HEK293 (cell line): Measurements from ENCODE around the gene MMP14.

Experiments used
- BCL11B ChIP-seq: fragments of 450-650 bp; formaldehyde crosslinking; IDR thresholded peaks from 2 replicates; pipeline ENCODE4 v1.5.1; 2016; ENCODE audit warnings: low read depth, missing biosample characterization, missing genetic modification characterization
- FEZF1 ChIP-seq: fragments of 450-650 bp; formaldehyde crosslinking; IDR thresholded peaks from 2 replicates; pipeline ENCODE4 v1.5.1; 2016; ENCODE audit warnings: missing biosample characterization, missing genetic modification characterization
- GFI1B ChIP-seq: fragments of 450-650 bp; formaldehyde crosslinking; IDR thresholded peaks from 2 replicates; pipeline ENCODE4 v1.5.1; 2016; ENCODE audit warnings: missing biosample characterization, missing genetic modification characterization
- HOXD13 ChIP-seq: sonication (generic); formaldehyde crosslinking; IDR thresholded peaks from 2 replicates; pipeline ENCODE4 v1.8.0; 2022; ENCODE audit warnings: missing genetic modification reagents, borderline replicate concordance
- KLF9 ChIP-seq: fragments of 450-650 bp; formaldehyde crosslinking; IDR thresholded peaks from 2 replicates; pipeline ENCODE4 v1.5.1; 2016; ENCODE audit warnings: missing biosample characterization, missing genetic modification characterization, low read depth
- MYNN ChIP-seq: fragments of 450-650 bp; formaldehyde crosslinking; IDR thresholded peaks from 2 replicates; pipeline ENCODE4 v1.5.1; 2016; ENCODE audit warnings: missing biosample characterization, missing genetic modification characterization, borderline replicate concordance
- SP7 ChIP-seq: fragments of 450-650 bp; formaldehyde crosslinking; IDR thresholded peaks from 2 replicates; pipeline ENCODE4 v1.5.1; 2016; ENCODE audit warnings: missing biosample characterization, missing genetic modification characterization
- ZBTB7A ChIP-seq: fragments of 450-650 bp; formaldehyde crosslinking; IDR thresholded peaks from 2 replicates; pipeline ENCODE4 v1.5.1; 2016; ENCODE audit warnings: low read depth, missing biosample characterization, missing genetic modification characterization
- ZNF121 ChIP-seq: fragments of 450-650 bp; formaldehyde crosslinking; IDR thresholded peaks from 2 replicates; pipeline ENCODE4 v1.5.1; 2016; ENCODE audit warnings: missing biosample characterization, missing genetic modification characterization
- ZNF140 ChIP-seq: fragments of 450-650 bp; formaldehyde crosslinking; IDR thresholded peaks from 2 replicates; pipeline ENCODE4 v1.5.1; 2016; ENCODE audit warnings: missing biosample characterization, missing genetic modification characterization
- ZNF155 ChIP-seq: fragments of 450-650 bp; formaldehyde crosslinking; IDR thresholded peaks from 2 replicates; pipeline ENCODE4 v1.5.1; 2016; ENCODE audit warnings: missing biosample characterization, missing genetic modification characterization
- ZNF169 ChIP-seq: fragments of 450-650 bp; formaldehyde crosslinking; IDR thresholded peaks from 2 replicates; pipeline ENCODE4 v1.5.1; 2016; ENCODE audit warnings: missing biosample characterization, missing genetic modification characterization
- ZNF174 ChIP-seq: fragments of 450-650 bp; formaldehyde crosslinking; IDR thresholded peaks from 2 replicates; pipeline ENCODE4 v1.5.0; 2017; ENCODE audit warnings: missing biosample characterization, mild to moderate bottlenecking, missing genetic modification characterization
- ZNF214 ChIP-seq: fragments of 450-650 bp; formaldehyde crosslinking; IDR thresholded peaks from 2 replicates; pipeline ENCODE4 v1.5.1; 2017; ENCODE audit warnings: missing biosample characterization, mild to moderate bottlenecking, missing genetic modification characterization, borderline replicate concordance
- ZNF221 ChIP-seq: fragments of 450-650 bp; formaldehyde crosslinking; IDR thresholded peaks from 2 replicates; pipeline ENCODE4 v1.5.1; 2017; ENCODE audit warnings: missing biosample characterization, missing genetic modification characterization, borderline replicate concordance
- ZNF292 ChIP-seq: fragments of 450-650 bp; formaldehyde crosslinking; IDR thresholded peaks from 2 replicates; pipeline ENCODE4 v1.5.1; 2016; ENCODE audit warnings: low read depth, missing biosample characterization, missing genetic modification characterization, borderline replicate concordance
- ZNF311 ChIP-seq: fragments of 450-650 bp; formaldehyde crosslinking; IDR thresholded peaks from 2 replicates; pipeline ENCODE4 v1.5.1; 2017; ENCODE audit warnings: missing biosample characterization, missing genetic modification characterization, borderline replicate concordance
- ZNF335 ChIP-seq: fragments of 450-650 bp; formaldehyde crosslinking; conservative IDR thresholded peaks from 2 replicates; pipeline ENCODE4 v1.5.1; 2016; ENCODE audit warnings: missing biosample characterization, missing genetic modification characterization
- ZNF350 ChIP-seq: fragments of 450-650 bp; formaldehyde crosslinking; IDR thresholded peaks from 2 replicates; pipeline ENCODE4 v1.5.0; 2017; ENCODE audit warnings: missing biosample characterization, mild to moderate bottlenecking, missing genetic modification characterization
- ZNF404 ChIP-seq: fragments of 450-650 bp; formaldehyde crosslinking; IDR thresholded peaks from 2 replicates; pipeline ENCODE4 v1.5.1; 2017; ENCODE audit warnings: missing biosample characterization, missing genetic modification characterization
- ZNF416 ChIP-seq: fragments of 450-650 bp; formaldehyde crosslinking; IDR thresholded peaks from 2 replicates; pipeline ENCODE4 v1.5.1; 2016; ENCODE audit warnings: missing biosample characterization, missing genetic modification characterization
- ZNF426 ChIP-seq: fragments of 450-650 bp; formaldehyde crosslinking; IDR thresholded peaks from 2 replicates; pipeline ENCODE4 v1.5.1; 2017; ENCODE audit warnings: missing biosample characterization, missing genetic modification characterization, mild to moderate bottlenecking, inconsistent platforms, moderate library complexity
- ZNF433 ChIP-seq: fragments of 450-650 bp; formaldehyde crosslinking; IDR thresholded peaks from 2 replicates; pipeline ENCODE4 v1.5.1; 2016; ENCODE audit warnings: missing biosample characterization, missing genetic modification characterization, low read depth
- ZNF501 ChIP-seq: fragments of 450-650 bp; formaldehyde crosslinking; IDR thresholded peaks from 2 replicates; pipeline ENCODE4 v1.5.1; 2016; ENCODE audit warnings: missing biosample characterization, missing genetic modification characterization
- ZNF510 ChIP-seq: fragments of 450-650 bp; formaldehyde crosslinking; IDR thresholded peaks from 2 replicates; pipeline ENCODE4 v1.5.1; 2018; ENCODE audit warnings: mild to moderate bottlenecking, missing genetic modification characterization, missing biosample characterization; ENCODE audit not compliant: insufficient replicate concordance
- ZNF521 ChIP-seq: fragments of 450-650 bp; formaldehyde crosslinking; IDR thresholded peaks from 2 replicates; pipeline ENCODE4 v1.5.1; 2017; ENCODE audit warnings: missing biosample characterization, mild to moderate bottlenecking, missing genetic modification characterization
- ZNF548 ChIP-seq: fragments of 450-650 bp; formaldehyde crosslinking; IDR thresholded peaks from 2 replicates; pipeline ENCODE4 v1.5.1; 2016; ENCODE audit warnings: missing biosample characterization, missing genetic modification characterization
- ZNF560 ChIP-seq: fragments of 450-650 bp; formaldehyde crosslinking; IDR thresholded peaks from 2 replicates; pipeline ENCODE4 v1.5.1; 2017; ENCODE audit warnings: missing biosample characterization, missing genetic modification characterization, borderline replicate concordance
- ZNF621 ChIP-seq: fragments of 450-650 bp; formaldehyde crosslinking; IDR thresholded peaks from 2 replicates; pipeline ENCODE4 v1.5.1; 2017; ENCODE audit warnings: missing biosample characterization, missing genetic modification characterization
- ZNF670 ChIP-seq: fragments of 450-650 bp; formaldehyde crosslinking; IDR thresholded peaks from 2 replicates; pipeline ENCODE4 v1.5.1; 2016; ENCODE audit warnings: missing biosample characterization, missing genetic modification characterization, low read depth
- ZNF677 ChIP-seq: fragments of 450-650 bp; IDR thresholded peaks from 2 replicates; pipeline ENCODE4 v1.5.0; 2018; ENCODE audit warnings: missing biosample characterization, mild to moderate bottlenecking, missing genetic modification characterization, moderate library complexity
- ZNF76 ChIP-seq: fragments of 450-650 bp; formaldehyde crosslinking; IDR thresholded peaks from 2 replicates; pipeline ENCODE4; 2016; ENCODE audit warnings: low read depth, missing biosample characterization, missing genetic modification characterization, borderline replicate concordance
- ZNF785 ChIP-seq: fragments of 450-650 bp; formaldehyde crosslinking; IDR thresholded peaks from 2 replicates; pipeline ENCODE4 v1.5.1; 2016; ENCODE audit warnings: missing biosample characterization, missing genetic modification characterization
- TF ChIP-seq, protein P1 (sequence below): fragments of 450-650 bp; formaldehyde crosslinking; IDR thresholded peaks from 2 replicates; pipeline ENCODE4 v1.5.1; 2016; ENCODE audit warnings: missing biosample characterization, missing genetic modification characterization
- TF ChIP-seq, protein P2 (sequence below): fragments of 450-650 bp; formaldehyde crosslinking; IDR thresholded peaks from 2 replicates; pipeline ENCODE4 v1.5.1; 2016; ENCODE audit warnings: missing biosample characterization, missing genetic modification characterization
- TF ChIP-seq, protein P3 (sequence below): fragments of 450-650 bp; formaldehyde crosslinking; IDR thresholded peaks from 2 replicates; pipeline ENCODE4 v1.5.1; 2016; ENCODE audit warnings: missing biosample characterization, missing genetic modification characterization, borderline replicate concordance
- TF ChIP-seq, protein P4 (sequence below): fragments of 450-650 bp; formaldehyde crosslinking; IDR thresholded peaks from 2 replicates; pipeline ENCODE4 v1.5.1; 2017; ENCODE audit warnings: missing biosample characterization, missing genetic modification characterization

The MMP14 gene

DNA sequence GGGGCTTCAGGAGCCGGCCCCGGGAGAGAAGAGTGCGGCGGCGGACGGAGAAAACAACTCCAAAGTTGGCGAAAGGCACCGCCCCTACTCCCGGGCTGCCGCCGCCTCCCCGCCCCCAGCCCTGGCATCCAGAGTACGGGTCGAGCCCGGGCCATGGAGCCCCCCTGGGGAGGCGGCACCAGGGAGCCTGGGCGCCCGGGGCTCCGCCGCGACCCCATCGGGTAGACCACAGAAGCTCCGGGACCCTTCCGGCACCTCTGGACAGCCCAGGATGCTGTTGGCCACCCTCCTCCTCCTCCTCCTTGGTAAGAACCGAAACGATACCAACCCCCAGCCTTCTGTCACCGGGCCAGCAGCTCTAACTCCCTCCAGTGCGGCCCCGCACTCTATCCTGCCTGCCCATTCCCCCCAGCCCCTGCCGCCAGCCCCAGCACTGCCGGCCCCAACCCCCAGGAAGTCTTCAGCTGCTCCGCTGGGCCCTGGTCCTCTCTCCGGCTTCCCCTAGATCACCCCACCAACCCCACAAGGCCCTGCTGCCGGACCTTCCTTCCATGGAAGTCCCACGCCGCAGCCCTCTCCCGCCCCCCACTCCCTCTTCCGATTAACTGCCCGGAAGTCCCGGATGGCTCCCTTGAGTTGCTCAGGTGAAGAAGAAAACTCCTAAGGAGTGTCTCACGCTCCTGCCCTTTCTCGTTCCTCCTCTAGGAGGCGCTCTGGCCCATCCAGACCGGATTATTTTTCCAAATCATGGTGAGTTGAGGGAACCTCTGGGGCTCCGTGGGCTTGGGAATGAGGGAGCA lies 35.8 kb downstream of the MMP14 start (continued):
- TF ChIP-seq ZNF426, result no peak
- no peak for TF ChIP-seq ZNF350 (tag by site-specific recombination)
- no peak for TF ChIP-seq ZNF785 (tag by site-specific recombination)
- no peak for TF ChIP-seq ZNF621 (tag by site-specific recombination)
- no peak for TF ChIP-seq BCL11B (tag by site-specific recombination)
- no peak for TF ChIP-seq ZBTB7A
- no peak for TF ChIP-seq ZNF214 (tag by site-specific recombination)
- TF ChIP-seq ZNF311, result no peak
- TF ChIP-seq SP7 (tag by site-specific recombination), result peak; percentile 15; the same call in 1 of the 2 replicates
- TF ChIP-seq ZNF670 (tag by site-specific recombination), result no peak
- no peak for TF ChIP-seq ZNF548 (tag by site-specific recombination)
- no peak for TF ChIP-seq ZNF510
- no peak for TF ChIP-seq FEZF1 (tag by site-specific recombination)
- no peak for TF ChIP-seq ZNF416 (tag by site-specific recombination)
- peak; percentile 58; the same call in 1 of the 2 replicates for TF ChIP-seq ZNF76
- no peak for TF ChIP-seq ZNF560 (tag by site-specific recombination)
- TF ChIP-seq ZNF121 (tag by site-specific recombination), result no peak
- TF ChIP-seq, protein P1, sequence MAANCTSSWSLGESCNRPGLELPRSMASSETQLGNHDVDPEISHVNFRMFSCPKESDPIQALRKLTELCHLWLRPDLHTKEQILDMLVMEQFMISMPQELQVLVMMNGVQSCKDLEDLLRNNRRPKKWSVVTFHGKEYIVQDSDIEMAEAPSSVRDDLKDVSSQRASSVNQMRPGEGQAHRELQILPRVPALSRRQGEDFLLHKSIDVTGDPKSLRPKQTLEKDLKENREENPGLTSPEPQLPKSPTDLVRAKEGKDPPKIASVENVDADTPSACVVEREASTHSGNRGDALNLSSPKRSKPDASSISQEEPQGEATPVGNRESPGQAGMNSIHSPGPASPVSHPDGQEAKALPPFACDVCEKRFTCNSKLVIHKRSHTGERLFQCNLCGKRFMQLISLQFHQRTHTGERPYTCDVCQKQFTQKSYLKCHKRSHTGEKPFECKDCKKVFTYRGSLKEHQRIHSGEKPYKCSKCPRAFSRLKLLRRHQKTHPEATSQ (tag by site-specific recombination), result no peak
- TF ChIP-seq, protein P2, sequence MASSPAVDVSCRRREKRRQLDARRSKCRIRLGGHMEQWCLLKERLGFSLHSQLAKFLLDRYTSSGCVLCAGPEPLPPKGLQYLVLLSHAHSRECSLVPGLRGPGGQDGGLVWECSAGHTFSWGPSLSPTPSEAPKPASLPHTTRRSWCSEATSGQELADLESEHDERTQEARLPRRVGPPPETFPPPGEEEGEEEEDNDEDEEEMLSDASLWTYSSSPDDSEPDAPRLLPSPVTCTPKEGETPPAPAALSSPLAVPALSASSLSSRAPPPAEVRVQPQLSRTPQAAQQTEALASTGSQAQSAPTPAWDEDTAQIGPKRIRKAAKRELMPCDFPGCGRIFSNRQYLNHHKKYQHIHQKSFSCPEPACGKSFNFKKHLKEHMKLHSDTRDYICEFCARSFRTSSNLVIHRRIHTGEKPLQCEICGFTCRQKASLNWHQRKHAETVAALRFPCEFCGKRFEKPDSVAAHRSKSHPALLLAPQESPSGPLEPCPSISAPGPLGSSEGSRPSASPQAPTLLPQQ (tag by site-specific recombination), result peak; percentile 32; the same call in 1 of the 2 replicates
- TF ChIP-seq ZNF292 (tag by site-specific recombination), result no peak
- TF ChIP-seq, protein P3, sequence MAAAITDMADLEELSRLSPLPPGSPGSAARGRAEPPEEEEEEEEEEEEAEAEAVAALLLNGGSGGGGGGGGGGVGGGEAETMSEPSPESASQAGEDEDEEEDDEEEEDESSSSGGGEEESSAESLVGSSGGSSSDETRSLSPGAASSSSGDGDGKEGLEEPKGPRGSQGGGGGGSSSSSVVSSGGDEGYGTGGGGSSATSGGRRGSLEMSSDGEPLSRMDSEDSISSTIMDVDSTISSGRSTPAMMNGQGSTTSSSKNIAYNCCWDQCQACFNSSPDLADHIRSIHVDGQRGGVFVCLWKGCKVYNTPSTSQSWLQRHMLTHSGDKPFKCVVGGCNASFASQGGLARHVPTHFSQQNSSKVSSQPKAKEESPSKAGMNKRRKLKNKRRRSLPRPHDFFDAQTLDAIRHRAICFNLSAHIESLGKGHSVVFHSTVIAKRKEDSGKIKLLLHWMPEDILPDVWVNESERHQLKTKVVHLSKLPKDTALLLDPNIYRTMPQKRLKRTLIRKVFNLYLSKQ (tag by site-specific recombination), result no peak
- TF ChIP-seq ZNF404 (tag by site-specific recombination), result no peak
- TF ChIP-seq ZNF221 (tag by site-specific recombination), result no peak
- TF ChIP-seq, protein P4, sequence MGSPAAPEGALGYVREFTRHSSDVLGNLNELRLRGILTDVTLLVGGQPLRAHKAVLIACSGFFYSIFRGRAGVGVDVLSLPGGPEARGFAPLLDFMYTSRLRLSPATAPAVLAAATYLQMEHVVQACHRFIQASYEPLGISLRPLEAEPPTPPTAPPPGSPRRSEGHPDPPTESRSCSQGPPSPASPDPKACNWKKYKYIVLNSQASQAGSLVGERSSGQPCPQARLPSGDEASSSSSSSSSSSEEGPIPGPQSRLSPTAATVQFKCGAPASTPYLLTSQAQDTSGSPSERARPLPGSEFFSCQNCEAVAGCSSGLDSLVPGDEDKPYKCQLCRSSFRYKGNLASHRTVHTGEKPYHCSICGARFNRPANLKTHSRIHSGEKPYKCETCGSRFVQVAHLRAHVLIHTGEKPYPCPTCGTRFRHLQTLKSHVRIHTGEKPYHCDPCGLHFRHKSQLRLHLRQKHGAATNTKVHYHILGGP (tag by site-specific recombination), result no peak
- TF ChIP-seq ZNF174 (tag by site-specific recombination), result no peak
- peak; percentile 74 for TF ChIP-seq ZNF335 (tag by site-specific recombination)
- no peak for TF ChIP-seq ZNF169 (tag by site-specific recombination)
- TF ChIP-seq GFI1B (tag by site-specific recombination), result no peak
- TF ChIP-seq ZNF521, result no peak
- TF ChIP-seq HOXD13 (CRISPR knock-in tag), result no peak
- TF ChIP-seq ZNF155, result no peak
- no peak for TF ChIP-seq ZNF433 (tag by site-specific recombination)
- TF ChIP-seq KLF9, result no peak
- no peak for TF ChIP-seq ZNF501 (tag by site-specific recombination)
- no peak for TF ChIP-seq MYNN (tag by site-specific recombination)
- no peak for TF ChIP-seq ZNF677 (tag by site-specific recombination)
- TF ChIP-seq ZNF140, result no peak
